Erythroblast (primary cell): Measurements from ENCODE around the gene PDLIM5.

Experiments used
- GATA1 ChIP-seq: IDR thresholded peaks from 2 replicates; pipeline ENCODE4 v1.6.1; 2011; ENCODE audit warnings: low read depth, mild to moderate bottlenecking, control low read depth, low read length, moderate library complexity
- POLR2A ChIP-seq: IDR thresholded peaks from 2 replicates; pipeline ENCODE4 v1.6.1; 2011; ENCODE audit warnings: mild to moderate bottlenecking, low read length

GRCh38 chr4:94466371-94466770 is 14.6 kb downstream of the PDLIM5 start:
- TF ChIP-seq POLR2A (no peak), GATA1 (no peak)
